Activated CD8-positive, alpha-beta memory T cell treated with anti-CD3 and anti-CD28 coated beads, Interleukin-2, amount 10 ng/mL, durations not matched to agents 7 days and 5 days (primary cell): ENCODE data around the gene MICALL1. TPM values are rescaled to one million over a fixed set of nuclear protein-coding genes. Genes with fewer than 3 reads are reported as not detected.
"Not testable (repeated sequence)": the region's sequence is repeated elsewhere in the genome, so short reads cannot be mapped to it uniquely, and the experiment has no call there.

Experiments used
- ATAC-seq: fragments of 150-1000 bp; cut with Tn5 transposase; one replicate; pipeline ENCODE4 v1.10.0; 2021; ENCODE audit warnings: moderate library complexity
- CTCF ChIA-PET: fragments of 350-600 bp; sonication (Branson Sonifier 250); formaldehyde crosslinking; loops from one replicate; lab custom pipeline; 2021; ENCODE audit warnings: antibody characterized with exemption; lab: Charles Lee
- DNase-seq: peaks from one replicate; pipeline ENCODE4 v3.0.0-alpha.2; 2020
- H3K27ac Mint-ChIP-seq: one replicate; pipeline ENCODE4 v1.8.0; 2021; ENCODE audit warnings: mild to moderate bottlenecking, mixed read lengths
- H3K27me3 Mint-ChIP-seq: one replicate; pipeline ENCODE4 v1.8.0; 2021; ENCODE audit warnings: mixed read lengths
- H3K36me3 Mint-ChIP-seq: one replicate; pipeline ENCODE4 v1.8.0; 2021; ENCODE audit warnings: mild to moderate bottlenecking, mixed read lengths
- H3K4me1 Mint-ChIP-seq: one replicate; pipeline ENCODE4 v1.8.0; 2021; ENCODE audit warnings: mixed read lengths
- H3K4me3 Mint-ChIP-seq: one replicate; pipeline ENCODE4 v1.8.0; 2021; ENCODE audit warnings: mild to moderate bottlenecking, moderate library complexity, mixed read lengths
- H3K9me3 Mint-ChIP-seq: one replicate; pipeline ENCODE4 v1.8.0; 2022; ENCODE audit warnings: low read depth, mixed read lengths
- total RNA-seq, 2 experiments: library from RNA; stranded (reverse); gene quantifications; one replicate each; pipeline ENCODE4 v1.2.3, GENCODE V29; 2021

The MICALL1 gene
- total RNA-seq, 2 experiments from 2014 or later = 19.7 to 23.1 TPM

GRCh38 chr22:37961062-37961461 lies 55.0 kb downstream of the MICALL1 start:
- peaks cover 8% of the 10 kb centered on the region for H3K4me1 Mint-ChIP-seq
- peaks cover 37% of the 10 kb centered on the region for H3K36me3 Mint-ChIP-seq
- H3K9me3 Mint-ChIP-seq = no peaks in the 10 kb centered on the region
- CTCF ChIA-PET = interaction anchor here (0.8 to 0.9 kb wide), 2 partner anchors 94 to 98 kb away, joined by 3 read pairs; no protein-coding TSS in a partner anchor
- no peak overlapping the region for H3K27ac Mint-ChIP-seq
- no peak overlapping the region for H3K4me3 Mint-ChIP-seq
- ATAC-seq (no peak), DNase-seq (no peak)
- H3K27me3 Mint-ChIP-seq = no peaks in the 10 kb centered on the region

- Mint-ChIP-seq H3K36me3 (peaks cover 12% of the 10 kb centered on the region), H3K27ac (no peak overlapping the region), H3K4me1 (peaks cover 1% of the 10 kb centered on the region), H3K27me3 (no peaks in the 10 kb centered on the region), H3K9me3 (no peaks in the 10 kb centered on the region), H3K4me3 (no peak overlapping the region)
- DNase-seq (no peak), ATAC-seq (no peak)
- CTCF ChIA-PET = interaction anchor here (0.7 to 3.6 kb wide), 18 partner anchors 11 to 225 kb away, joined by 3 to 23 read pairs (median 4); partner anchors contain the start of genes C22orf23, MICALL1 and POLR2F
Measured at GRCh38 chr22:37965940-37966664, 60.0 kb downstream of the MICALL1 start.

GRCh38 chr22:37967147-37967546 lies 61.0 kb downstream of the MICALL1 start:
- H3K4me3 Mint-ChIP-seq = no peak overlapping the region
- no peak overlapping the region for H3K27ac Mint-ChIP-seq
- no peaks in the 10 kb centered on the region for H3K27me3 Mint-ChIP-seq
- CTCF ChIA-PET = interaction anchor here (1.0 to 3.6 kb wide), 2 partner anchors 33 to 149 kb away, joined by 6 to 15 read pairs; no protein-coding TSS in a partner anchor
- H3K9me3 Mint-ChIP-seq = no peaks in the 10 kb centered on the region
- H3K36me3 Mint-ChIP-seq = peaks cover 4% of the 10 kb centered on the region
- ATAC-seq = no peak
- peaks cover 1% of the 10 kb centered on the region for H3K4me1 Mint-ChIP-seq
- no peak for DNase-seq

GRCh38 chr22:37967637-37968451 lies 61.7 kb downstream of the MICALL1 start:
- ATAC-seq (no peak), DNase-seq (no peak)
- peaks cover 2% of the 10 kb centered on the region for H3K36me3 Mint-ChIP-seq
- no peaks in the 10 kb centered on the region for H3K27me3 Mint-ChIP-seq
- H3K27ac Mint-ChIP-seq = no peak overlapping the region
- peaks cover 1% of the 10 kb centered on the region for H3K4me1 Mint-ChIP-seq
- H3K4me3 Mint-ChIP-seq = no peak overlapping the region
- CTCF ChIA-PET = interaction anchor here (1.0 to 1.4 kb wide), 2 partner anchors 62 to 150 kb away, joined by 4 to 6 read pairs; no protein-coding TSS in a partner anchor
- no peaks in the 10 kb centered on the region for H3K9me3 Mint-ChIP-seq

- Mint-ChIP-seq H3K4me3 (no peak overlapping the region), H3K27me3 (no peaks in the 10 kb centered on the region), H3K27ac (no peak overlapping the region), H3K36me3 (peaks cover 2% of the 10 kb centered on the region), H3K9me3 (no peaks in the 10 kb centered on the region), H3K4me1 (peaks cover 1% of the 10 kb centered on the region)
- no peak for DNase-seq
- no peak for ATAC-seq
- CTCF ChIA-PET = interaction anchor here (0.9 to 1.4 kb wide), 2 partner anchors 9 to 63 kb away, joined by 3 to 4 read pairs; no protein-coding TSS in a partner anchor
Measured at GRCh38 chr22:37968452-37969251, 62.6 kb downstream of the MICALL1 start.

- no peaks in the 10 kb centered on the region for H3K4me1 Mint-ChIP-seq
- no peak overlapping the region for H3K4me3 Mint-ChIP-seq
- no peaks in the 10 kb centered on the region for H3K9me3 Mint-ChIP-seq
- peaks cover 2% of the 10 kb centered on the region for H3K36me3 Mint-ChIP-seq
- no peak for ATAC-seq
- CTCF ChIA-PET = interaction anchor here (0.7 to 1.9 kb wide), 3 partner anchors 21 to 108 kb away, joined by 3 to 5 read pairs (median 3); no protein-coding TSS in a partner anchor
- no peak for DNase-seq
- no peaks in the 10 kb centered on the region for H3K27me3 Mint-ChIP-seq
- no peak overlapping the region for H3K27ac Mint-ChIP-seq
Measured at GRCh38 chr22:37970864-37971263, 64.8 kb downstream of the MICALL1 start.

- ATAC-seq (no peak), DNase-seq (no peak)
- Mint-ChIP-seq H3K4me1 (no peaks in the 10 kb centered on the region), H3K27ac (no peak overlapping the region), H3K36me3 (peaks cover 2% of the 10 kb centered on the region), H3K9me3 (no peaks in the 10 kb centered on the region), H3K4me3 (no peak overlapping the region), H3K27me3 (no peaks in the 10 kb centered on the region)
- CTCF ChIA-PET = interaction anchor here (1.9 kb wide), 1 partner anchor 109 kb away, joined by 5 read pairs; no protein-coding TSS in a partner anchor
Measured at GRCh38 chr22:37971475-37972434, 65.7 kb downstream of the MICALL1 start.

GRCh38 chr22:37972527-37972926 lies 66.4 kb downstream of the MICALL1 start:
- H3K9me3 Mint-ChIP-seq = no peaks in the 10 kb centered on the region
- no peaks in the 10 kb centered on the region for H3K27me3 Mint-ChIP-seq
- H3K4me1 Mint-ChIP-seq = no peaks in the 10 kb centered on the region
- H3K27ac Mint-ChIP-seq = no peak overlapping the region
- CTCF ChIA-PET = interaction anchor here (1.0 kb wide), 1 partner anchor 154 kb away, joined by 3 read pairs; no protein-coding TSS in a partner anchor
- no peaks in the 10 kb centered on the region for H3K36me3 Mint-ChIP-seq
- ATAC-seq (no peak), DNase-seq (no peak)
- H3K4me3 Mint-ChIP-seq = no peak overlapping the region

- H3K27me3 Mint-ChIP-seq = no peaks in the 10 kb centered on the region
- ATAC-seq = no peak
- H3K36me3 Mint-ChIP-seq = no peaks in the 10 kb centered on the region
- H3K9me3 Mint-ChIP-seq = no peaks in the 10 kb centered on the region
- DNase-seq = no peak
- H3K27ac Mint-ChIP-seq = no peak overlapping the region
- H3K4me1 Mint-ChIP-seq = no peaks in the 10 kb centered on the region
- no peak overlapping the region for H3K4me3 Mint-ChIP-seq
- CTCF ChIA-PET = interaction anchor here (1.0 kb wide), 1 partner anchor 155 kb away, joined by 3 read pairs; no protein-coding TSS in a partner anchor
Measured at GRCh38 chr22:37973271-37974170, 67.4 kb downstream of the MICALL1 start.

GRCh38 chr22:37975153-37975552 lies 69.1 kb downstream of the MICALL1 start:
- Mint-ChIP-seq H3K27ac (no peak overlapping the region), H3K36me3 (no peaks in the 10 kb centered on the region), H3K9me3 (no peaks in the 10 kb centered on the region), H3K4me3 (no peak overlapping the region), H3K27me3 (no peaks in the 10 kb centered on the region), H3K4me1 (no peaks in the 10 kb centered on the region)
- DNase-seq = no peak
- ATAC-seq = no peak
- CTCF ChIA-PET = interaction anchor here (1.0 kb wide), 1 partner anchor 20 kb away, joined by 3 read pairs; no protein-coding TSS in a partner anchor

- CTCF ChIA-PET = interaction anchor here (2.7 kb wide), 1 partner anchor 11 kb away, joined by 9 read pairs; no protein-coding TSS in a partner anchor
- not testable (repeated sequence) for H3K36me3 Mint-ChIP-seq, DNase-seq, H3K4me1 Mint-ChIP-seq, H3K4me3 Mint-ChIP-seq, H3K9me3 Mint-ChIP-seq, ATAC-seq, H3K27ac Mint-ChIP-seq, H3K27me3 Mint-ChIP-seq
Measured at GRCh38 chr22:37976022-37976421, 69.9 kb downstream of the MICALL1 start.
